Measurements from ENCODE around the gene TMEM115. TPM values are rescaled to one million over a fixed set of nuclear protein-coding genes. Genes with fewer than 3 reads are reported as not detected.

Gene TMEM115
- total RNA-seq, 2 donors from 2014 or later: 37.1 to 47.4 TPM

DNA sequence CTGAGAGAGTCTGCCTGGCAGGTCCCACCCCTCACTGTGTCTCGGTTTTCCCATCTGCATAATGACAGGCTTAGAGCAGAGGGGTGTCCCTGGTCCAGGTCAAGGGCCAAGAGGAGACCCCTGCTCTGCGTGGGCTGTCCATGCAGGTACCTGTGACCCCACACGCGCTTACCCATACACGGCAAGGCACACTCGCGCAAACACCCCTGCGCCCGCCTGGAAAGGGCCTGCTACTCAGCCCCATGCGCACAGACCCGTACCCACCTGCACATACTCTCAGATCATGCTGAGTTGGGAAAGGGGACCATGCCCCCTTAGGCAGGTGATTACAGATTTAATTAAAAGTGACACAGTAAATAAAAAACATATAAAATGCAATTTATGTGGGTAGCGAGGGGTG, 23.4 kb upstream of the TMEM115 start:
- Histone ChIP-seq H3K4me3 (no peak overlapping the region), H3K27me3 (no peaks in the 10 kb centered on the region), H3K36me3 (no peaks in the 10 kb centered on the region), H3K9me3 (no peaks in the 10 kb centered on the region), H3K27ac (no peak overlapping the region), H3K4me1 (no peaks in the 10 kb centered on the region)
- no peak for DNase-seq (ENCODE audit: low spot score)
- TF ChIP-seq, protein P1, sequence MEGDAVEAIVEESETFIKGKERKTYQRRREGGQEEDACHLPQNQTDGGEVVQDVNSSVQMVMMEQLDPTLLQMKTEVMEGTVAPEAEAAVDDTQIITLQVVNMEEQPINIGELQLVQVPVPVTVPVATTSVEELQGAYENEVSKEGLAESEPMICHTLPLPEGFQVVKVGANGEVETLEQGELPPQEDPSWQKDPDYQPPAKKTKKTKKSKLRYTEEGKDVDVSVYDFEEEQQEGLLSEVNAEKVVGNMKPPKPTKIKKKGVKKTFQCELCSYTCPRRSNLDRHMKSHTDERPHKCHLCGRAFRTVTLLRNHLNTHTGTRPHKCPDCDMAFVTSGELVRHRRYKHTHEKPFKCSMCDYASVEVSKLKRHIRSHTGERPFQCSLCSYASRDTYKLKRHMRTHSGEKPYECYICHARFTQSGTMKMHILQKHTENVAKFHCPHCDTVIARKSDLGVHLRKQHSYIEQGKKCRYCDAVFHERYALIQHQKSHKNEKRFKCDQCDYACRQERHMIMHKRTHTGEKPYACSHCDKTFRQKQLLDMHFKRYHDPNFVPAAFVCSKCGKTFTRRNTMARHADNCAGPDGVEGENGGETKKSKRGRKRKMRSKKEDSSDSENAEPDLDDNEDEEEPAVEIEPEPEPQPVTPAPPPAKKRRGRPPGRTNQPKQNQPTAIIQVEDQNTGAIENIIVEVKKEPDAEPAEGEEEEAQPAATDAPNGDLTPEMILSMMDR (IDR thresholded peaks at IDR 0.05): no peak

DNA sequence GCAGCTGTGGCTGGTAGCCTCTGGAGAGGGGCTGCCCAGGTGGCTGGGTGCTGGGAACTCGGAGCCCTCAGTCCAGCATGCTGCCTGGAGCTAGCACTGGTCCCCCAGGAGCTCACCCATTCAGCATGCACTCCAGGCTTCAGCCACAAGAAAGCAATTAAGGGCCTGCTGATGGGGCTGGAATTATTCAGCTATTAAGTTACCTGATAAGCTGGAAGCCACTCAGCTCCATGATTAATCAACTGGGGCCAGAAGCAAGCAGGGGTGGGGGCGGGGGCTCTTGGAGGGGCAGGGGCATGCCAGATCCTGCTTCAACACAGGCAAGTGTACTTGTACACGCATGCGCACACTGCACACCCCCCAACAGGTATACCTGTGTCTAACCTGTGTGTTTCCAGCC, 22.1 kb upstream of the TMEM115 start:
- Histone ChIP-seq H3K9me3 (no peaks in the 10 kb centered on the region), H3K4me3 (no peak overlapping the region), H3K27ac (no peak overlapping the region), H3K36me3 (no peaks in the 10 kb centered on the region), H3K4me1 (no peaks in the 10 kb centered on the region), H3K27me3 (no peaks in the 10 kb centered on the region)
- no peak for DNase-seq (ENCODE audit: low spot score)
- TF ChIP-seq, protein P1 (IDR thresholded peaks at IDR 0.05): no peak

DNA sequence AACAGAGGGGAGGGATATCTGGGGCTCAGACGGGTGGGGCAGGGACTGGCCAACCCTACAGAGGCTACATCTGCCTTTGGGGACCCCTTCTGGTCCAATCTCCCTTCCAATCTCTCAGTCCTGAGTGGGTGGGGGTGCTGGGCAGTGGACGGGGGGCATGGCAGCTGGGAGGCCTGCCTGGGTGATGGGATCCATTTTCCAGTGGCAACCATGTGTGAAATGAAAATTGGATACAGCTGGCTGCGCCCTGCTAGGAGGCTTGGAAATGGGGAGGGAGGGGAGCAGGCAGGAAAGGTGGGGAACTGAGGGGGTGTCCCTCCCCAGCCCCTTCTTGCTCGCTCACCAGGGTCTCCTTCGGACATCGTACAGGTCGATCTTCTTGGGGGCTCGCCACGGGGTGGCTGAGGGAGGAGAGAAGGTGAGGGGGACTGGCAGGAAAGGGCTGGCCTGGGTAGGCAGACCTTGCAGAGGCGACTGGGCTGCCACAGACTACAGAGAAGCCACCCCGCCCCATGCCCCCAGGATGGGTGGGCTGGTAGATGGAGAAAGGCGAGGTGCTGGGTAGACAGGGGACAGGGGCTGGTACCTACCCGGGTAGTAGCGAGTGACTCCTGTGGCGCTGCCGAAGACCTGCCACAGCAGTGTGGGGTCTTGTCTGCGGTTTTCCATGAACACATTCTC, 21.2 kb upstream of the TMEM115 start:
- Histone ChIP-seq H3K4me3 (no peak overlapping the region), H3K9me3 (no peaks in the 10 kb centered on the region), H3K27ac (no peak overlapping the region), H3K36me3 (no peaks in the 10 kb centered on the region), H3K4me1 (no peaks in the 10 kb centered on the region), H3K27me3 (no peaks in the 10 kb centered on the region)
- no peak for DNase-seq (ENCODE audit: low spot score)
- TF ChIP-seq, protein P1 (IDR thresholded peaks at IDR 0.05): no peak

DNA sequence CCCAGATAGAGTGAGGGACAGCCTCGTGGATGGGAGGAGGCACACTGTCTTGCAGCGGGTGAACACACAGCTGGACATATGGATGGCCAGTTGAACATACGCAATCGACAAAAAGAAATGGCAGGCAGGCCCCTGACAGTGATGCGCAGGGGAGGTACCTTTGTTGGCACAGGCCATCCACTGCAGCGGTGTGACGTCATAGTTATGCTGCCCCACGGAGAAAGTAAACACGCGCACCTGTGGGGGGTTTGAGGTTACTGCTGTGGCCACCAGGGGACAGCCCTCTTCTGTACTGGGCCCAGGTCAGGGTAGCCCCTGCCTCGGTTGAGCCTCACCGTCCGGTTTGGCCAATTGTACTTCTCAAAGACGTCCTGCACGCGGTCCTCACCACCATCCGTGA, 19.4 kb upstream of the TMEM115 start:
- no peaks in the 10 kb centered on the region for H3K36me3 ChIP-seq
- H3K9me3 ChIP-seq: no peaks in the 10 kb centered on the region
- TF ChIP-seq, protein P1 (IDR thresholded peaks at IDR 0.05): no peak
- H3K27me3 ChIP-seq: no peaks in the 10 kb centered on the region
- H3K4me3 ChIP-seq: no peak overlapping the region
- no peak overlapping the region for H3K27ac ChIP-seq
- no peaks in the 10 kb centered on the region for H3K4me1 ChIP-seq
- no peak for DNase-seq (ENCODE audit: low spot score)

DNA sequence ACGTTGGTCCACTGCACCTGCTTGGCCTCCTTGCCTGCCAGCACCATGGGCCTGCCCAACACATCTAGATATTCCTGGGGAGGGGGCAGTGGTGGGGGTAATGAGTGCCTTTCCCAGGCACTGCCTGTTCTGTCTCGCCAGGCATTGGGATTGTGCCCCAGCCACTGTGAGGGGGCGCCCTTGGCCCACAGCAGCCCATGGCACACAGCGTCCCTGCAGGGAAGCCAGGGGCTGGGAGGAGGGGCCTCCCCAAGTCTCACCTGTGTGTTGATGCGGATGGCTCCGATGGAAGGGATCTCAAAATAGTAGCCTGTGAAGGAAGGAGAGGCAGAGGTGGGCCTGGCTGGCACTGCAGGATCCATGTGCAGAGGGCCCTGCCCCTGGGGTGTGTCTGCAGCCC, 18.7 kb upstream of the TMEM115 start:
- no peak for DNase-seq (ENCODE audit: low spot score)
- H3K4me3 ChIP-seq: no peak overlapping the region
- no peaks in the 10 kb centered on the region for H3K36me3 ChIP-seq
- no peaks in the 10 kb centered on the region for H3K4me1 ChIP-seq
- no peaks in the 10 kb centered on the region for H3K27me3 ChIP-seq
- no peak overlapping the region for H3K27ac ChIP-seq
- TF ChIP-seq, protein P1 (IDR thresholded peaks at IDR 0.05): no peak
- H3K9me3 ChIP-seq: no peaks in the 10 kb centered on the region

Measured in right atrium auricular region (tissue), 2 donors.